ENCODE measurements around the gene KLHL8.
"Not testable (repeated sequence)": the region's sequence is repeated elsewhere in the genome, so short reads cannot be mapped to it uniquely, and the experiment has no call there.

The KLHL8 gene

DNA sequence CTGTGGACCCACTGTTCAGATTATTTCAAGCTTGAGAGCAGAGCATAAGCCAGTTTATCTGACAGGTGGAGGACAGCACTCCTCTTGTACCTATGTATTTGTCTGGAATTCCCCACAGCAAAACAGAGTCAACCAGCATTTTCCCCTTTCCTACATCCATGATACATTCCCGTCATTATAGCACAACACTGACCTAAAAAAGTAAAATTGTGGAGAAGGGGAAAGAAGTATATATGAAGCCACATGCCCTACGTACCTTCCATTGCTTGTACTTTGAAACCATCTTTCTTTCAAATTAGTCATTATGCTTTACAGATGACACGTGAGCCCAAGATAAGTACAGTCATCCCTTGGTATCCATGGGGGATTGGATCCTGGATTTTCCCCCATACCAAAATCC lies 73.3 kb downstream of the KLHL8 start:
- TF ChIP-seq, protein P1, sequence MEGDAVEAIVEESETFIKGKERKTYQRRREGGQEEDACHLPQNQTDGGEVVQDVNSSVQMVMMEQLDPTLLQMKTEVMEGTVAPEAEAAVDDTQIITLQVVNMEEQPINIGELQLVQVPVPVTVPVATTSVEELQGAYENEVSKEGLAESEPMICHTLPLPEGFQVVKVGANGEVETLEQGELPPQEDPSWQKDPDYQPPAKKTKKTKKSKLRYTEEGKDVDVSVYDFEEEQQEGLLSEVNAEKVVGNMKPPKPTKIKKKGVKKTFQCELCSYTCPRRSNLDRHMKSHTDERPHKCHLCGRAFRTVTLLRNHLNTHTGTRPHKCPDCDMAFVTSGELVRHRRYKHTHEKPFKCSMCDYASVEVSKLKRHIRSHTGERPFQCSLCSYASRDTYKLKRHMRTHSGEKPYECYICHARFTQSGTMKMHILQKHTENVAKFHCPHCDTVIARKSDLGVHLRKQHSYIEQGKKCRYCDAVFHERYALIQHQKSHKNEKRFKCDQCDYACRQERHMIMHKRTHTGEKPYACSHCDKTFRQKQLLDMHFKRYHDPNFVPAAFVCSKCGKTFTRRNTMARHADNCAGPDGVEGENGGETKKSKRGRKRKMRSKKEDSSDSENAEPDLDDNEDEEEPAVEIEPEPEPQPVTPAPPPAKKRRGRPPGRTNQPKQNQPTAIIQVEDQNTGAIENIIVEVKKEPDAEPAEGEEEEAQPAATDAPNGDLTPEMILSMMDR (IDR thresholded peaks at IDR 0.05; ENCODE audit: low read depth, low read length, missing control alignments), result no peak
- no peak for DNase-seq (ENCODE audit: extremely low read depth, low read depth)

DNA sequence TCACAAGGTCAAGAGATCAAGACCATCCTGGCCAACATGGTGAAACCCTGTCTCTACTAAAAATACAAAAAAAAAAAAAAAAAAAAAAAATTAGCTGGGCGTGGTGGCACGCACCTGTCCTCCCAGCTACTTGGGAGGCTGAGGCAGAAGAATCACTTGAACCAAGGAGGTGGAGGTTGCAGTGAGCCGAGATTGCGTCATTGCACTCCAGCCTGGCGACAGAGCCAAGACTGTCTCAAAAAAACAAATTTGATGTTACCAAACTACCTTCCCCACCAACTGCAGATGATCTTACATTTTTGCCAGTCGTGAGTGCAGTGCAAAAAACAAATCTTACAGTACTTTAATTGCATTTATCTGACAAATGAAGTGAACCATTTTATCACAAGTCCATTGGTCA lies 74.5 kb downstream of the KLHL8 start:
- not testable (repeated sequence) for H3K4me3 ChIP-seq (replicated peaks; ENCODE audit: low read depth, low read length); DNase-seq (ENCODE audit: extremely low read depth, low read depth)

More for the DNA sequence above, 73.3 kb downstream of the KLHL8 start:
- H3K4me3 ChIP-seq (replicated peaks; ENCODE audit: low read depth, low read length), result no peak overlapping the region

DNA sequence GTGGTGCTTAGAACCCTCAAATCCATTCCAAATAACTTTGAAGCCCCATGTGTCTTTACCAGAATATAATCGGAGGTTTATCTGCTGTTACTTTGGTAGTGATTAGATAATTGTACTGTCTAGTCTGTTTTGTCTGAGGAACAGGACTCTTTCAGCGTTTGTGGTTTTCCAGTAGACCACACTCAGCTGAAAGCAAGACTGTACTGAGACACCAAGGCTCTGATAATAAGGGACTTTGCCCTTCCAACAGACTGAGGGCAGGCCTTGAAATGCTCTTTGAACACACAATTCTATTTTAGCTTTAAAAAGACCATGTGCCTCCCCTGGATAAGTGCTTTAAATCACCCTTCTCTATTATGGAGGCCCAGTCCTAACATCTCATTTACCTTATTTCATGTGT lies 76.1 kb downstream of the KLHL8 start:
- H3K4me3 ChIP-seq (replicated peaks; ENCODE audit: low read depth, low read length), result no peak overlapping the region
- TF ChIP-seq, protein P1 (IDR thresholded peaks at IDR 0.05; ENCODE audit: low read depth, low read length, missing control alignments), result no peak
- no peak for DNase-seq (ENCODE audit: extremely low read depth, low read depth)

DNA sequence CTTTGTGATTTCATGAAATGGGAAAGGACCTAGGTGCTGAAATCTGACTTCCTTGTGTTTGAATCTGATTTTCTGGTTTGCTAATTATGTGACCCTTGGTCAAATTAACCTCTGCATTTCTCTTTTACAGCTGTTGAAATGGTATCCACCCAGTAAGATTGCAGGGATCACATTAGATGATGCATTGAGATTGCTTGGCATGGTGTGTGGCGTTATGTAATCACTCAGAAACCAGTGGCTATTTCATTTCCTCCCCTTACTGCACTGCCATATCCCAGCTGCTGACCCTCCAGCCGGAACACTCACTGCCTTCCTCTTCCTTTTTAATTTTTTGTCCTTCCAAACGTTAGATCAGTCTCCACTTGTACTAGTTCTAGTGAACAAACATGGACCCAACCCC lies 79.0 kb downstream of the KLHL8 start:
- H3K4me3 ChIP-seq (replicated peaks; ENCODE audit: low read depth, low read length), result no peak overlapping the region
- TF ChIP-seq, protein P1 (IDR thresholded peaks at IDR 0.05; ENCODE audit: low read depth, low read length, missing control alignments), result no peak
- no peak for DNase-seq (ENCODE audit: extremely low read depth, low read depth)

DNA sequence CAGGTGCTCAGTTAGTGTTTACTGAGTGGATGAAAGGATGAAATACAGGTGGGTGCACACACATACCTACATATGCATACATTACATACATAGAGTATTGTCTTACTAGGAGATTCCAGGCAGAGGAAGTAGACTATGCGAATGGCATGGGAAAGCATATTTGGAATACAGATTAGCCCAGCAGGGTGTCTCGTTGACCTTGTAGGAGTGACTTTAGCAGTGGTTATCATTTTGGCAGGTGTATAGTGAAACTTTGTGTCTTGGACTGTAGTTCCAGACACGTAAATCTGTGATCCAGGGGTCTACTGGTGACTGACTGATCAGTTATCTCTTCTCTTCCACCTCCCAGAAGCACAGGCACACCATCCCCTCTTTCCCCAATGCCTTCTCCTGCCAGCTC lies 86.3 kb downstream of the KLHL8 start:
- no peak for DNase-seq (ENCODE audit: extremely low read depth, low read depth)
- H3K4me3 ChIP-seq (replicated peaks; ENCODE audit: low read depth, low read length), result no peak overlapping the region

DNA sequence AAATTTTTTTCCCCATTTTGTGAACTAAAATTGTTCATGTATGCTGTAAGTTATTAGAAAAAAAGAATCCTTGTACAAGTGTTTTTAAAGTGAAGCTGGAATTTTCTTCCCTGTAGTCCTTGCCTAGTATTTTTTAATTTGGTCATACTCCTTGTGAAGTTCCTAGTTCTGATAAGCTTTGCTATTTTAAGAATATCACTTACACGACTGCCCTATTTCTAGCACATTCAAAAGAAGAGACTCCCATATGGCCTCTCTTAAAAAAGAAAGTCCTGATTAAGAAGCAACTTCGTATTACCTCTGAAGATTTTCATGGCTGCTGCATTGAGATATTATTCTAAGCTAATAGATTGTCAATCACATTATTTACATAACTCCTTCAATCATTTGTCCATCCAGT lies 87.2 kb downstream of the KLHL8 start:
- no peak for DNase-seq (ENCODE audit: extremely low read depth, low read depth)

More for the DNA sequence above, 86.3 kb downstream of the KLHL8 start:
- TF ChIP-seq, protein P1 (IDR thresholded peaks at IDR 0.05; ENCODE audit: low read depth, low read length, missing control alignments), result no peak

DNA sequence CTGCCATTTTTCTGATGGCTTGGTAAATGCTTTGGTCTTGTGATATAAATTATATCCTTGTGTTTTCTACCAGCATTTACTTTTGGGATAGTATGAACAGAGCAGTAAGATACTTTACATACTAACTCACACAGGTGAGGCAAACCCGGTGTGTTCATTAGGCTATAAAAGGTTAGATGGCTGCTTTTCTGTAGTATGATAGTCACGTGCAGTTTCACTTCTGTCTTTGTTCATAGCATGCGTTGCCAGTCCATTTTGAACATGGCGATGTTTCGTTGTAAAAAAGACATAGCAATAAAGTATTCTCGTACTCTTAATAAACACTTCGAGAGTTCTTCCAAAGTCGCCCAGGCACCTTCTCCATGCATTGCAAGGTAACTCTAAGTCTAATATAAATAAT lies 88.4 kb downstream of the KLHL8 start:
- no peak for DNase-seq (ENCODE audit: extremely low read depth, low read depth)
- TF ChIP-seq, protein P1 (IDR thresholded peaks at IDR 0.05; ENCODE audit: low read depth, low read length, missing control alignments), result no peak
- H3K4me3 ChIP-seq (replicated peaks; ENCODE audit: low read depth, low read length), result no peak overlapping the region

More for the DNA sequence above, 87.2 kb downstream of the KLHL8 start:
- TF ChIP-seq, protein P1 (IDR thresholded peaks at IDR 0.05; ENCODE audit: low read depth, low read length, missing control alignments), result no peak
- H3K4me3 ChIP-seq (replicated peaks; ENCODE audit: low read depth, low read length), result no peak overlapping the region
